SK-N-SH treated with all-trans-retinoic acid at 6 μM for 48 hours (cell line): ENCODE data around the gene PSMB7.

Experiments
- ATAC-seq: fragments of 200-7000 bp; cut with Tn5 transposase; 3 replicates; pipeline ENCODE4 v1.9.1; 2020; ENCODE audit warnings: mild to moderate bottlenecking, moderate library complexity
- BACH2 ChIP-seq: fragments of 250-450 bp; sonication (Bioruptor Pico); IDR thresholded peaks from 2 replicates; pipeline ENCODE4 v1.9.0; 2021; ENCODE audit warnings: mild to moderate bottlenecking, borderline replicate concordance
- CSDC2 ChIP-seq: fragments of 250-450 bp; sonication (Bioruptor Pico); IDR thresholded peaks from 2 replicates; pipeline ENCODE4 v1.5.0; 2020; ENCODE audit warnings: mild to moderate bottlenecking, moderate library complexity
- ESRRG ChIP-seq: fragments of 250-450 bp; sonication (Bioruptor Pico); IDR thresholded peaks from 2 replicates; pipeline ENCODE4 v1.6.1; 2021; ENCODE audit warnings: mild to moderate bottlenecking
- GLIS3 ChIP-seq: fragments of 250-450 bp; sonication (Bioruptor Pico); IDR thresholded peaks from 2 replicates; pipeline ENCODE4 v1.5.0; 2020; ENCODE audit warnings: mild to moderate bottlenecking, moderate library complexity
- ISL1 ChIP-seq: fragments of 250-450 bp; sonication (Bioruptor Pico); IDR thresholded peaks from 2 replicates; pipeline ENCODE4 v2.1.2; 2022; ENCODE audit warnings: mild to moderate bottlenecking, moderate library complexity
- OSR1 ChIP-seq: fragments of 250-450 bp; sonication (Bioruptor Pico); IDR thresholded peaks from 2 replicates; pipeline ENCODE4 v1.8.0; 2022; ENCODE audit warnings: moderate library complexity, mild to moderate bottlenecking, inconsistent platforms
- RARB ChIP-seq: fragments of 250-450 bp; sonication (Bioruptor Pico); IDR thresholded peaks from 2 replicates; pipeline ENCODE4 v1.8.0; 2021; ENCODE audit warnings: mild to moderate bottlenecking, moderate library complexity
- SNAI2 ChIP-seq: fragments of 250-450 bp; sonication (Bioruptor Pico); IDR thresholded peaks from 2 replicates; pipeline ENCODE4 v1.5.0; 2020; ENCODE audit warnings: mild to moderate bottlenecking, moderate library complexity
- TCF4 ChIP-seq: fragments of 250-450 bp; sonication (Bioruptor Pico); IDR thresholded peaks from 2 replicates; pipeline ENCODE4 v1.8.0; 2021; ENCODE audit warnings: mild to moderate bottlenecking, moderate library complexity, borderline replicate concordance
- TOX ChIP-seq: fragments of 250-450 bp; sonication (Bioruptor Pico); IDR thresholded peaks from 2 replicates; pipeline ENCODE4 v1.8.0; 2021; ENCODE audit warnings: mild to moderate bottlenecking, moderate library complexity, borderline replicate concordance
- ZC3H10 ChIP-seq: fragments of 250-450 bp; sonication (Bioruptor Pico); IDR thresholded peaks from 2 replicates; pipeline ENCODE4 v1.5.1; 2021; ENCODE audit warnings: mild to moderate bottlenecking, moderate library complexity
- ZFP3 ChIP-seq: fragments of 250-450 bp; sonication (Bioruptor Pico); IDR thresholded peaks from 2 replicates; pipeline ENCODE4 v1.5.0; 2020; ENCODE audit warnings: mild to moderate bottlenecking, moderate library complexity
- ZFP30 ChIP-seq: fragments of 450-650 bp; formaldehyde crosslinking; IDR thresholded peaks from 2 replicates; pipeline ENCODE4 v1.5.0; 2022; ENCODE audit warnings: mild to moderate bottlenecking, moderate library complexity
- ZNF565 ChIP-seq: fragments of 450-650 bp; formaldehyde crosslinking; conservative IDR thresholded peaks from 2 replicates; pipeline ENCODE4 v1.5.0; 2020; ENCODE audit warnings: low read depth, mild to moderate bottlenecking, moderate library complexity
- ZNF70 ChIP-seq: fragments of 450-650 bp; formaldehyde crosslinking; IDR thresholded peaks from 2 replicates; pipeline ENCODE4 v1.5.0; 2020; ENCODE audit warnings: mild to moderate bottlenecking, moderate library complexity
- ZNF8 ChIP-seq: fragments of 450-650 bp; formaldehyde crosslinking; IDR thresholded peaks from 2 replicates; pipeline ENCODE4 v1.5.0; 2020; ENCODE audit warnings: mild to moderate bottlenecking, moderate library complexity
- TF ChIP-seq, protein P1 (sequence below): fragments of 250-450 bp; sonication (Bioruptor Pico); IDR thresholded peaks from 2 replicates; pipeline ENCODE4 v1.8.0; 2020; ENCODE audit warnings: mild to moderate bottlenecking, moderate library complexity, borderline replicate concordance
- TF ChIP-seq, protein P2 (sequence below): fragments of 250-450 bp; sonication (Bioruptor Pico); IDR thresholded peaks from 2 replicates; pipeline ENCODE4 v1.5.1; 2021; ENCODE audit warnings: mild to moderate bottlenecking, moderate library complexity
- TF ChIP-seq, protein P3 (sequence below): fragments of 250-450 bp; sonication (Bioruptor Pico); IDR thresholded peaks from 2 replicates; pipeline ENCODE4 v1.5.0; 2020; ENCODE audit warnings: mild to moderate bottlenecking, moderate library complexity
- TF ChIP-seq, protein P4 (sequence below): fragments of 250-450 bp; sonication (Bioruptor Pico); IDR thresholded peaks from 2 replicates; pipeline ENCODE4 v1.5.1; 2020; ENCODE audit warnings: low read depth, mild to moderate bottlenecking, moderate library complexity

Gene PSMB7

DNA sequence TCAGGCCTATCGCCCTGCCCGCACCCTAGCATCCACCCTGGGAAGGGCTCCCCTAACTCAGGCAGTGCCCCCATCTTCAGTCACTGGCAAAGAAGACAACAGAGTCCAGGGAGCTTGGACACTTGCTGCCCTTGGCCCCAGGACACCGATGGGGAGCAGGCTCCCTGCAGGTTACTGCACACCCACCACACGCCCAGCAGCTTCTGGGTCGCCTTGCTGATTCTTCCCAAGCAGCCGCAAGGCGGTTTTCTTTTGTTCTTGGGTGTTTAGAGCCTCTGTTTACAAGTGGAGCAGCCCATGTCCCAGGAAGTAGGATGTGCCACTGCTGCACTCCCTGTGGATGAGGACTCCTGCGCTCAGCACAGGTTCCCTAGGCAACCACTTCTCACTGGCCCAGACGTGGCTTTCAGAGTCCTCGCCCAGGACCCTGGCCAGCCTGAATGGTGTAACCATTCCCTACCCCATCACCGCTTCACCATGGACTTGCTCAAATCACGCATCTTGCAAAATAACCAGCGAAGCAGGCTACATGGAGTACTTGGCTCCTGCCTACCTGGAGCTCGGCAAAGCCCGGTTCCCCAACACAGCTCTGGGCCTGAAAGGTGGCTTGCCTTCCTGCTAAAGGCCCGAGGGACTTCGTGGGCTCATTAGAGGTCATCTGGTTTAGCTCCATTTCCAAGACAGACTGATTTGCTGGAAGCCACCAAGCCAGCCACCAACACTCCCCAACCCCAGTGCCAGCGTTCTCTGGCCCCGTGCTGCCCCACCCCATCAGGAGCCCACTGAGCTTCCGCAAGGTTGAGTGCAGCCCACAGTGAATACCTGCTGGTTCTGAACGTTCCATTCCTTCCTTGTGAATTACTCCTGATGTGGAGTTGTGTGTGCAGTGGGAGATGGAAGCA, 60.0 kb downstream of the PSMB7 start:
- TF ChIP-seq BACH2 (CRISPR knock-in tag): no peak
- no peak for TF ChIP-seq ZC3H10 (CRISPR knock-in tag)
- no peak for TF ChIP-seq TOX (CRISPR knock-in tag)
- TF ChIP-seq ZNF8: no peak
- TF ChIP-seq, protein P1, sequence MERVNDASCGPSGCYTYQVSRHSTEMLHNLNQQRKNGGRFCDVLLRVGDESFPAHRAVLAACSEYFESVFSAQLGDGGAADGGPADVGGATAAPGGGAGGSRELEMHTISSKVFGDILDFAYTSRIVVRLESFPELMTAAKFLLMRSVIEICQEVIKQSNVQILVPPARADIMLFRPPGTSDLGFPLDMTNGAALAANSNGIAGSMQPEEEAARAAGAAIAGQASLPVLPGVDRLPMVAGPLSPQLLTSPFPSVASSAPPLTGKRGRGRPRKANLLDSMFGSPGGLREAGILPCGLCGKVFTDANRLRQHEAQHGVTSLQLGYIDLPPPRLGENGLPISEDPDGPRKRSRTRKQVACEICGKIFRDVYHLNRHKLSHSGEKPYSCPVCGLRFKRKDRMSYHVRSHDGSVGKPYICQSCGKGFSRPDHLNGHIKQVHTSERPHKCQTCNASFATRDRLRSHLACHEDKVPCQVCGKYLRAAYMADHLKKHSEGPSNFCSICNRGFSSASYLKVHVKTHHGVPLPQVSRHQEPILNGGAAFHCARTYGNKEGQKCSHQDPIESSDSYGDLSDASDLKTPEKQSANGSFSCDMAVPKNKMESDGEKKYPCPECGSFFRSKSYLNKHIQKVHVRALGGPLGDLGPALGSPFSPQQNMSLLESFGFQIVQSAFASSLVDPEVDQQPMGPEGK: no peak
- no peak for TF ChIP-seq SNAI2
- TF ChIP-seq GLIS3 (CRISPR knock-in tag): no peak
- TF ChIP-seq RARB (CRISPR knock-in tag): no peak
- no peak for TF ChIP-seq ESRRG (CRISPR knock-in tag)
- TF ChIP-seq, protein P2, sequence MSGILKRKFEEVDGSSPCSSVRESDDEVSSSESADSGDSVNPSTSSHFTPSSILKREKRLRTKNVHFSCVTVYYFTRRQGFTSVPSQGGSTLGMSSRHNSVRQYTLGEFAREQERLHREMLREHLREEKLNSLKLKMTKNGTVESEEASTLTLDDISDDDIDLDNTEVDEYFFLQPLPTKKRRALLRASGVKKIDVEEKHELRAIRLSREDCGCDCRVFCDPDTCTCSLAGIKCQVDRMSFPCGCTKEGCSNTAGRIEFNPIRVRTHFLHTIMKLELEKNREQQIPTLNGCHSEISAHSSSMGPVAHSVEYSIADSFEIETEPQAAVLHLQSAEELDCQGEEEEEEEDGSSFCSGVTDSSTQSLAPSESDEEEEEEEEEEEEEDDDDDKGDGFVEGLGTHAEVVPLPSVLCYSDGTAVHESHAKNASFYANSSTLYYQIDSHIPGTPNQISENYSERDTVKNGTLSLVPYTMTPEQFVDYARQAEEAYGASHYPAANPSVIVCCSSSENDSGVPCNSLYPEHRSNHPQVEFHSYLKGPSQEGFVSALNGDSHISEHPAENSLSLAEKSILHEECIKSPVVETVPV (CRISPR knock-in tag): no peak
- no peak for TF ChIP-seq OSR1 (CRISPR knock-in tag)
- TF ChIP-seq ISL1: no peak
- TF ChIP-seq ZFP30 (CRISPR knock-in tag): no peak
- TF ChIP-seq TCF4 (CRISPR knock-in tag): no peak
- no peak for TF ChIP-seq ZNF565 (CRISPR knock-in tag)
- TF ChIP-seq ZFP3 (CRISPR knock-in tag): no peak
- ATAC-seq: no peak

DNA sequence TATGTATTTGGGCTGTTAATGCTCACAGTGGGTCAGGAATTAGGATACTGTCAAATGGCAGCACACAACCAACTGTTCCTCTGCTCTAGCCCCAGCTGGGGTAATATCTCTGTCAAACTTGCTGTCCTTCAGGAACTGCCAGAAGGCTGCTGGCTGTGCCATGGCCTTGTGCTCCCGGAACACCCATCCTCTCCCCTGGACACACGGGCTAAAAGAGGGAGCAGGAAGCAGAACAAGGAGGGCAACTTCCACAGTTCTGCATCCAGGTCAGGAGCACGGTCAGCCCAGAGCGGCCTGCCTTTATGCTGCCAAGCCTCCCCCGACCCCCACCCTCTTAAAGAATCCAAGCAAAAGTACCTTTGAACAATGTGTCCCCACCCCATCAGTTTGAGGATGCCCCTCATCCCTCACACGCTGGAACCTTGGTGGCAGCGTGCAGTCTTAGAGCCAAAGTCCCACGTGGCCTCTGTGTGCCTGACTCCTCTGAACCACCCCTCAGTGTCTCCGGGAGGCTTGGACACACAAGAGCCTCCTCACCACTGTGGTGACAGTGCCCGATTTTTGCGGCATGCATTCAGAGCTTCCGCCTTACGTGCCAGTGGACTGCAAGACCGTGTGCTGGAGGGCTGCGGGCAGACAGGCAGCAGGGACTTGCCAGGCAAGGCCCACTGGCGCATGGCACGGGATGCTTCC, 60.8 kb downstream of the PSMB7 start:
- TF ChIP-seq, protein P3, sequence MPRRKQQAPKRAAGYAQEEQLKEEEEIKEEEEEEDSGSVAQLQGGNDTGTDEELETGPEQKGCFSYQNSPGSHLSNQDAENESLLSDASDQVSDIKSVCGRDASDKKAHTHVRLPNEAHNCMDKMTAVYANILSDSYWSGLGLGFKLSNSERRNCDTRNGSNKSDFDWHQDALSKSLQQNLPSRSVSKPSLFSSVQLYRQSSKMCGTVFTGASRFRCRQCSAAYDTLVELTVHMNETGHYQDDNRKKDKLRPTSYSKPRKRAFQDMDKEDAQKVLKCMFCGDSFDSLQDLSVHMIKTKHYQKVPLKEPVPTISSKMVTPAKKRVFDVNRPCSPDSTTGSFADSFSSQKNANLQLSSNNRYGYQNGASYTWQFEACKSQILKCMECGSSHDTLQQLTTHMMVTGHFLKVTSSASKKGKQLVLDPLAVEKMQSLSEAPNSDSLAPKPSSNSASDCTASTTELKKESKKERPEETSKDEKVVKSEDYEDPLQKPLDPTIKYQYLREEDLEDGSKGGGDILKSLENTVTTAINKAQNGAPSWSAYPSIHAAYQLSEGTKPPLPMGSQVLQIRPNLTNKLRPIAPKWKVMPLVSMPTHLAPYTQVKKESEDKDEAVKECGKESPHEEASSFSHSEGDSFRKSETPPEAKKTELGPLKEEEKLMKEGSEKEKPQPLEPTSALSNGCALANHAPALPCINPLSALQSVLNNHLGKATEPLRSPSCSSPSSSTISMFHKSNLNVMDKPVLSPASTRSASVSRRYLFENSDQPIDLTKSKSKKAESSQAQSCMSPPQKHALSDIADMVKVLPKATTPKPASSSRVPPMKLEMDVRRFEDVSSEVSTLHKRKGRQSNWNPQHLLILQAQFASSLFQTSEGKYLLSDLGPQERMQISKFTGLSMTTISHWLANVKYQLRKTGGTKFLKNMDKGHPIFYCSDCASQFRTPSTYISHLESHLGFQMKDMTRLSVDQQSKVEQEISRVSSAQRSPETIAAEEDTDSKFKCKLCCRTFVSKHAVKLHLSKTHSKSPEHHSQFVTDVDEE: no peak
- TF ChIP-seq ZNF565 (CRISPR knock-in tag): no peak
- no peak for ATAC-seq

DNA sequence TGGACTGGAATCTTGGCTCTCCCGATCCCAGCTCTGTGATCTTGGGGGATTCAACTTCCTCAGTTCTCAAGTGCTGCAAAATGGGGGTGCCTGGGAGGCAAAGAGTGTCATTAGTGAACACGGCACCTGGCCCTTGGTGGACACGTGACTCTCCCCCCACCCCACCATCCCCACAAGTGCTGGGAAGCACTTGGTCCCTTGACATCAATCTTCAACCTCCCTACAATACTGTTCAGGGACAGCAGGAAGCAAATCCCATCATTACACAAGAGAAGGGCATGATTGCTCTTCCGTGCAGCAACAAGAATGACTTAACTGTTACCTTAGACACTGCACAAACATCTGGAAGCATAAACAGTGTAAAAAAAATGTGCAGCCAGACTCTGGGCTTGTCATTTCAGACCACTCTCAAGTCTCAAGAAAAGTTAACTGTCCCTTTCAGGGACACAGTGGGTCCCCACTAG, 61.4 kb downstream of the PSMB7 start:
- ATAC-seq: no peak
- TF ChIP-seq, protein P2 (CRISPR knock-in tag): no peak
- TF ChIP-seq BACH2 (CRISPR knock-in tag): no peak
- no peak for TF ChIP-seq OSR1 (CRISPR knock-in tag)
- no peak for TF ChIP-seq TOX (CRISPR knock-in tag)
- TF ChIP-seq, protein P3: no peak
- no peak for TF ChIP-seq TCF4 (CRISPR knock-in tag)
- TF ChIP-seq ZNF565 (CRISPR knock-in tag): no peak
- no peak for TF ChIP-seq ZFP3 (CRISPR knock-in tag)
- no peak for TF ChIP-seq ISL1
- TF ChIP-seq, protein P1: no peak
- TF ChIP-seq GLIS3 (CRISPR knock-in tag): no peak
- no peak for TF ChIP-seq ZNF70 (CRISPR knock-in tag)
- TF ChIP-seq ESRRG (CRISPR knock-in tag): no peak
- TF ChIP-seq, protein P4, sequence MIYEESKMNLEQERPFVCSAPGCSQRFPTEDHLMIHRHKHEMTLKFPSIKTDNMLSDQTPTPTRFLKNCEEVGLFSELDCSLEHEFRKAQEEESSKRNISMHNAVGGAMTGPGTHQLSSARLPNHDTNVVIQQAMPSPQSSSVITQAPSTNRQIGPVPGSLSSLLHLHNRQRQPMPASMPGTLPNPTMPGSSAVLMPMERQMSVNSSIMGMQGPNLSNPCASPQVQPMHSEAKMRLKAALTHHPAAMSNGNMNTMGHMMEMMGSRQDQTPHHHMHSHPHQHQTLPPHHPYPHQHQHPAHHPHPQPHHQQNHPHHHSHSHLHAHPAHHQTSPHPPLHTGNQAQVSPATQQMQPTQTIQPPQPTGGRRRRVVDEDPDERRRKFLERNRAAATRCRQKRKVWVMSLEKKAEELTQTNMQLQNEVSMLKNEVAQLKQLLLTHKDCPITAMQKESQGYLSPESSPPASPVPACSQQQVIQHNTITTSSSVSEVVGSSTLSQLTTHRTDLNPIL (CRISPR knock-in tag): no peak
- TF ChIP-seq ZNF8: no peak
- no peak for TF ChIP-seq ZC3H10 (CRISPR knock-in tag)
- TF ChIP-seq CSDC2 (CRISPR knock-in tag): no peak
- no peak for TF ChIP-seq SNAI2
